Ammon's horn (tissue), 1 donor: ENCODE measurements around the gene KIF21B.

Experiments
- DNase-seq: peaks from one replicate; pipeline ENCODE4 v3.0.0-alpha.2; 2016; ENCODE audit warnings: low spot score

Gene KIF21B, protein sequence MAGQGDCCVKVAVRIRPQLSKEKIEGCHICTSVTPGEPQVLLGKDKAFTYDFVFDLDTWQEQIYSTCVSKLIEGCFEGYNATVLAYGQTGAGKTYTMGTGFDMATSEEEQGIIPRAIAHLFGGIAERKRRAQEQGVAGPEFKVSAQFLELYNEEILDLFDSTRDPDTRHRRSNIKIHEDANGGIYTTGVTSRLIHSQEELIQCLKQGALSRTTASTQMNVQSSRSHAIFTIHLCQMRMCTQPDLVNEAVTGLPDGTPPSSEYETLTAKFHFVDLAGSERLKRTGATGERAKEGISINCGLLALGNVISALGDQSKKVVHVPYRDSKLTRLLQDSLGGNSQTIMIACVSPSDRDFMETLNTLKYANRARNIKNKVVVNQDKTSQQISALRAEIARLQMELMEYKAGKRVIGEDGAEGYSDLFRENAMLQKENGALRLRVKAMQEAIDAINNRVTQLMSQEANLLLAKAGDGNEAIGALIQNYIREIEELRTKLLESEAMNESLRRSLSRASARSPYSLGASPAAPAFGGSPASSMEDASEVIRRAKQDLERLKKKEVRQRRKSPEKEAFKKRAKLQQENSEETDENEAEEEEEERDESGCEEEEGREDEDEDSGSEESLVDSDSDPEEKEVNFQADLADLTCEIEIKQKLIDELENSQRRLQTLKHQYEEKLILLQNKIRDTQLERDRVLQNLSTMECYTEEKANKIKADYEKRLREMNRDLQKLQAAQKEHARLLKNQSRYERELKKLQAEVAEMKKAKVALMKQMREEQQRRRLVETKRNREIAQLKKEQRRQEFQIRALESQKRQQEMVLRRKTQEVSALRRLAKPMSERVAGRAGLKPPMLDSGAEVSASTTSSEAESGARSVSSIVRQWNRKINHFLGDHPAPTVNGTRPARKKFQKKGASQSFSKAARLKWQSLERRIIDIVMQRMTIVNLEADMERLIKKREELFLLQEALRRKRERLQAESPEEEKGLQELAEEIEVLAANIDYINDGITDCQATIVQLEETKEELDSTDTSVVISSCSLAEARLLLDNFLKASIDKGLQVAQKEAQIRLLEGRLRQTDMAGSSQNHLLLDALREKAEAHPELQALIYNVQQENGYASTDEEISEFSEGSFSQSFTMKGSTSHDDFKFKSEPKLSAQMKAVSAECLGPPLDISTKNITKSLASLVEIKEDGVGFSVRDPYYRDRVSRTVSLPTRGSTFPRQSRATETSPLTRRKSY (N-terminal part only)

DNA sequence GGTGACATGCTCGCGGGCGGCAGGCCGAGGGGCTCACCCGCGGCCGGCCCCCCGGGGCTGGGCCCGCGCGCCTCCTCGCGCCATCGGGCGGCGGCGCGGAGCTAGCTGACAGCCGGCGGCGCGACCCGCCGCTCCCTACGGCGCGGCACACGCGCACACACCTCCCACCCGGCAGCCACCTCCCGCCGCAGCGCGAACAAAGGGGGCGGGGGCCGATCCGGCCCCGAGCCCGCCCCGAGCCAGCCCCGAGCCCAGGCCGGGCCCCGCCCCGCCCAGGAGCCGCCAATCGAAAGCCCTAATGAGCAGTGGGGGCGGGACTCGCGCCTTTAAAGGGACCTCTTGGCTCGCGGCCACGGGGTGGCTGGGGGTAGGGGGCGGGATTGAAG lies at the start of gene KIF21B:
Gene KIF21B (minus strand): TSS at position 198 of the 386 bp plus-strand sequence. CDS start 331 bp downstream, outside the sequence.
- DNase-seq: peak; percentile 88

DNA sequence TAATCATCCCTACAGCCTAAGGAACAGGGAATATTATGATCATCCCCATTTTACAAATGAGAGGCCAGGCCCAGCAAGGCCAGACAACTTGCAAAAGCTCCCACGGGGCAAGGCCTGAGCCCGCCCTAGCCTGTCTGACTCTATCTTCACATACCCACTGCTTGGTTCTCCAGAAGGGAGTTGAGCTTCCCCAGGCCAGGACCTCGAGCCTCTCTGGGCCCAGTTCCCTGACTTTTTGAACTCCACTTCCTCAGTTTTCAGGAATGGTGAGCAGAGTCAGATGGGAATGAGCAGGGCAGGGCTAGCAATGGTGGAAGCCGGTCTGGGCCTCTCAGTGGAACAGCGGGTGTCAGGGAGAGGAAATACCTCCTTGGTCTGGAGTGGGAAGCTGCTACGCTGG lies 49.4 kb upstream of the KIF21B start:
- no peak for DNase-seq

DNA sequence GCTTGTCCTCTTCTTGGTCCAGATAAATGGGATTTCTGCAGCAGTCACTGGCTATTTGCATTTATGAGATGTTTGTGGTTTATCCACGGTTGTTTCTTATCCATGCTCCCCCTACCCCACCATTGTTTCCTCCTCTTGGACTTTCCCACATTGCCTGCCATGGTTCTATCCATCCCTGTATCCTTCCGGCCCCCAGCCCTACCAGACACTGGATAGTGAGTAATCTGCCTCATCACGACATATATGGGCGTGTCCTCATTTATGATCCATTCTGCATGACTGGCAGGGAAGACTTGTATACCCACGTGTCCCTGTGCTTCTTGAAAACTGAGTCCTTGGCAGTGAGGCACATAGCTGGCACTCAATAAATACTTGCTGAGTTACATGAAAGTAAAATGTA lies 48.6 kb upstream of the KIF21B start:
- DNase-seq: no peak

DNA sequence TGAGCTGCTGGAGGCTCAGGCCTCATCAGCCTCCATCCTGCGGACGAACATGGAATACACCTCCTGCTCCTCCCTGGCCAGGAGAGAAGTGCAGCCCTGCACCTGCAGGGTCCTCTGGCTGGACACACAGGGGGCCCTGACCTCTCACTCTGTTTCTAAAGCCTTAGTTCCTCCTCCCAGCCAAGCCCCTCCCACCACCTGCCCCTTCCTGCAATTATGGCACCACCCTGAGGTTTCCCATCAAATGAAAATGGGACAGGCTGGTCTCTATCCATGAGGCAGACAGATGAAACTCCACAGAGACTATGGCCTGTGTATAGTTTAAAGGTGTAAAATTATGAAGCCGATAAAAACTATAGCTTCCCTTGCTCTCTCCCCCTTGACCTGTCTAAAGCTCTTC lies 46.1 kb upstream of the KIF21B start:
- no peak for DNase-seq

DNA sequence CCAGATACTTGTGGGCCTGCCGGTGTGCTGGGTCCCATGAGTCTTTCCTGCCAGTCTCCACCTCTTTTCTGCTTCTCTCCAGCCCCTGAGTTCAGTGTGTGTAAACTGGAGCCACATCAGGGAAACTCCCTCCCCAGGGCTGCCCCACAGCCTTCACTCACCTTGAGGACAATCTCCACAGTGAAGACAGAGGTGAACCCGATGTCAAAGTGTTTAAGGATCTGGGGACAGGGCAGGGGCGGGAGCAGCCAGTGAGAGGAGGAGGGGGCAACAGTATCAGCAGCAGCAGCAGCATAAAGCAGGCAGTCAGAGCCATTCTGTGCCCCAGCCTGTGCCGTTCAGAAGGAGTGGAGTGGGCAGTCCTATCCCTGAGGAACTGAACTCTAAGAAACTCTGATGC lies 45.5 kb upstream of the KIF21B start:
- DNase-seq: no peak

DNA sequence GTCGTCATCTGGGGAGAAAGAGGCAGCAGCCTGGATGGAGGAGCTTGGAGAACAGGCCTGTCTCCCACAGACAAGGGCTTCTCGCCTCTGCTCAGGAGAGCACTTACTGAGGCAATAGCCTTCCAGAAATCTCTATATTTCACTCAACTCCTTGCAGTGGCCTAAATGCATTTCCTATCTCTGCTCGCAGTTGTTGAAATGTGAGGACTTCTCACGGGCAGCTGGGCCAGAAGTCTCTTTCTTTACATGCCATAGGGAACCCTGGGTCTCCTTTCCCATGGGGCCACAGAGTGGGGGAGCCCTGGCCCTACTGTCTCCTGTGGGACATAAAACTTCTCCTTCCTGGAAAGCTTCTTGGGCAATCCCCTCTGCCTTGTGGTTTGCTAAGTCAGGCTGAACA lies 43.5 kb upstream of the KIF21B start:
- no peak for DNase-seq

DNA sequence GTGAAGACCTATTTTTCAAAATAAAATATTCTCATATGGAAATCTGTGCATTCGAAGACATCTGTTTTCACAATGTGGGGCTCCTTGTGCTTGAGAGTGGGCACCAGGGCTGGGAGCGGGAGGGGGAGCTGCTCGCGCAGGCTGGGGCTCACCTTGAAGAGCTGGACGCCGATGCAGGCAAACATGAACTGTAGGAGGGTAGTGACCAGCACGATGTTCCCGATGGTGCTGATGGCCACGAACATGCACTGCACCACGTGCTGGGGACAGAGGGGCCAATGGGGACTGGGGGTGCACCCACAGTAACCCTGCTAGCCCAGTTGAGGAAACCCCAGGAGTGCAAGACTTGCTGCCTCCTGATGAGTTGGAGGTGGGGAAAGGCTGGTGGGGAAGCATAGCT lies 42.2 kb upstream of the KIF21B start:
- DNase-seq: no peak

DNA sequence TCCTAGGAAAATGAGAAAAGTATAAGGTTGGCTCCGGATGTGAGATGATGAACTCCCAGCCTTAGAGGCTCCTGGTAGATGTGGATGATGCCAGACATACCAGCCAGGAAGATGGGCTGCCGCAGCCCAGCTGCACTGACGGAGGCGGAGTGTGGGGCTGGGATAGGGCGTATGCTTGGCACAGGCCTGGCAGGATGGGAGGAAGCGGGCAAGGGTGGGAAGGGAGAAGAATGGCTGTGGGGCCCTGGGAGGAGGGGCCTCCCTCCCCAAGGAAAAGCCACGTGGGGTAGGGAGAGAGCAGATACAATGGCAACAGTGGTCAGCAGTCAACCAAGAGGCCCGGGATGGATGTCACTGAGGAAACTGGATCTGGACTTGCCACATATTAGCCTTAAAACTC lies 41.3 kb upstream of the KIF21B start:
- DNase-seq: no peak

DNA sequence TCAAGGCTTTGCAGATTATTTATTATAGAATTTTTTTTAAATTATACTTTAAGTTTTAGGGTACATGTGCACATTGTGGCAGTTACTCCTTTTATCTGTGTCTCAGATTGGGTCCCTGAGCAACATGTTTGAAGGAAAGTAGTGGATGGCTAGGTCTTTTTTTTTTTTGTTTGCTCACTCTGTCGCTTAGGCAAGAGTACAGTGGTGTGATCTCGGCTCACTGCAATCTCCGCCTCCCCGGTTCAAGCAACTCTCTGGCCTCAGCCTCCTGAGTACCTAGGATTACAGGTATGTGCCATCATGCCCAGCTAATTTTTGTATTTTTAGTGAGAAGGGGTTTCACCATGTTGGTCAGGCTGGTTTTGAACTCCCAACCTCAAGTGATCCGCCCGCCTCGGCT lies 39.6 kb upstream of the KIF21B start:
- no peak for DNase-seq

DNA sequence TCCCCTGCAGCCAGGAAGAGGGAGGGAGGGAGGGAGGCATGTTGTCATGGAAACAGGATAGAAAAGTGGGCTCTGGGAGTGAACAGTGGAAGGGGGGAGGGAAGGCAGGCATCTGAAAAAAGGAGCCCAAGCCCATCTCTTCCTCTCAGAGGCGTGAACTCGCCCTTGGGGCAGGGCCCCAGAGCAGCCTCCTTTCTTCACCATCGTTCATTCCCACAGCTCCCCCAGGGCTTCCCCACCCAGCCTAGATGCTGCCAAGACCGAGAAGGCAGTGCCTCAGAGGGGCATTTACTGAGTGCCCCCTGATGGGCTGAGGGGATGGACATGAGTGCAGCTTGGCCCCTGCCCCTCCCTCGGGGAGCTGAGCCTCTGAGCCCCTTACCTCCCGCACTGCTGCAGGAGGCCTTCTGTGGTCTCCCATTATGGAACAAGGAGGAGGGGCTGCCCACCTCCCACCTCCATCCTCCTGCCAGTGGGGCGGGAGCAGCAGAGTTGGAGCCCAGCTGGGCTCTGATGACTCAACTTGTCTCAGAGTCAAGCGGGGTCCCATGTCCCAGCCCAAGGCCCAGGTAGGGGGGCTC lies 39.1 kb upstream of the KIF21B start:
- no peak for DNase-seq

DNA sequence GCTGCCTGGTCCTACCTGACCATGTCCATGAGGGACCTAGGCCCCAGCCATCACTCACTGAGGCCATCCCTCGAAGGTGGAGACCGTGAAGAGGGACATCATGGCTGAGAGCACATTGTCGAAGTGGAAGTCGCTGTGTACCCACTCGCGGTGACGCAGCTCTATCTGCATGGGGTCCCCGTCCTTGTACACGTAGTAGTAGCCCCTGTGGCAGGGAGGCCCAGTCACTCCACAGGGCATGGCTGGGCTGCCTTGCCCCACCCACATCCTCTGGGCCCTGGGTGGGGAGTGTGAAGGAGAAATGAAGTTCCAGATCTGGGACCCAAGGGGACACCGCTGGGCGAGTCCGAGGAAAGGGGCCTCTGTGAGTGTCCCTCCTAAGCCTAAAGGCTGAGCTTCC lies 38.4 kb upstream of the KIF21B start:
- DNase-seq: no peak

DNA sequence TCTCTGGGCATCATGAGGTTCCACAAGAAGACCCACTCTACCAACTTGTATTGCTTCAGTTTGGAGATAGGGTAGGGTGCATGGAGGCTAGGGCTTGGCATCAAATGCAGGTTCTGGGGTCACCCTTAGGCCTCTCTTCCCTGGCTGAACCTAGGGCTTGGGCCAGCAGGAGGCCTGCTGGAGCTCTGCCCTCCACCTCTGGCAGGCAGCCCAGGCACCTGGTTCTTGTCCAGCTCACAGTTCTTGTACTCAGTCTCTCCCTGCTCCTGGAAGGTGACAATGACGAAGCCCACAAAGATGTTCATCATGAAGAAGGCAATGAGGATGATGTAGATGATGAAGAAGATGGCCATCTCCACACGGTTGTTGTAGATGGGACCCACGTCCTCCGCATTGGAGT lies 37.5 kb upstream of the KIF21B start:
- no peak for DNase-seq

DNA sequence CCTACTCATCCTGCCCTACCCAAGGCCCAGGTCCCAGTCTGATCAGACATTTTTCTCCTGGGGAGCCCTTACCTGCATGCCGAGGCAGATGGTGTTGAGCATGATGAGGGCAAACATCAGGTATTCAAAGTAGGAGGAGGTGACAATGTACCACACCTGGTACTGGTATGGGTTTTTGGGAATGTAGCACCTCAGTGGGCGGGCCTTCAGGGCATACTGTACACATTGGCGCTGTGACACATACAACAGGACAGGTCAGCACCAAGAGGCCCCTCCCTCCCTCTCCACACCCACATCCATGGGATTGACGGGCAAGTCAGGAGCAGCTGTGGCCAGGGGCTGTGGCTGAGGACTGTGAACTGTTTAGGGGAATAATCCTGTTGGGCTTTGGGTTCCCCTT lies 37.1 kb upstream of the KIF21B start:
- no peak for DNase-seq

DNA sequence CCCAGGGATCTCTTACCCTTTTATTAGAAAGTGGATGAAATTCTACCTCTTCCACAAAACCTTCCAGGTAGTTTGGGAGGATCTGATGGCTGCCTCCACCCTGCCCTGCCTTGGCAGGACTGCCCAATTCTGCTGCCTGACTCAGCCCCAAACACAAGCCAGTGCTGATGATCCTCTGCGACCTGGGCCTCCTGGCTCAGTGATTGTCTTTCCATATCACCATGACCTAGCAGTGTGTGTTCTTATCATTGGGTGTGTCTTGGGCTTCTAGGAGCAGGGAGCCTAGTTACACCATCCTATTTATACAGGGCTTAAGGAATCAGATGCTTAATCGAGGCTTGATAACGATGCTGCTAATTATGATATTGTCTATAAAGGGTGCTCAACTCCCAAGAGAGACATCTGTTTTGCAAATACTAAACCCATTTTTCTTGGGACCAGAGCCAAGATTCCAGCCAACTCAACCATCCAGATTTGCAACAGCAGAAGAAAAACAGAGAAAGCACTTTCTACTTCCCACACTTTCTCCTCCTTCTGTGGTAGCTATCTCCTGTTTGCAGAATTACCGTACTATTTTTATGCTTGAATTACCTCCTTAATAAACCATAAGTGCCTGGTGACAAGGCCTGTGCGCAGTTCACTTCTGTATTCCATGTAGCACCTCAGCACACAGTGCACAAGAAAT lies 36.5 kb upstream of the KIF21B start:
- DNase-seq: peak; percentile 41

DNA sequence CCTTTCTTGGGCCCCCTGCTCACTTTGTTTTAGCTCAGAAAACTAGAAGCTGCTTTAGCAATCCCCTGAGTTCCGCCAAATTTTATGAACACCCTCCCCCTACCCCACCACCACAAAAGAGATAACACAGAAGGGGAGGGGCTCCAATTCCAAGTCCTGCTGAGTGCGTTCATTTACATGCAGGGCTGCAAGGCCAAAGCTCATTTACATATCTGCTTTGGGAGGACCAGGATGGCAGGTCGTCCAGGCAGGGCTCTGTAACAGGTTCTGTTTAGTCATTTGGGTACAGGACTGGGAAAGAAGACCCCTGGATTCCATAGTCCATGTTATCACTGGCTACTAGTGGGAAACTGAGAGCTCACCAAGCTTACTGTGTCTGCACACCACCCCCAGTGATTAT lies 35.9 kb upstream of the KIF21B start:
- no peak for DNase-seq

DNA sequence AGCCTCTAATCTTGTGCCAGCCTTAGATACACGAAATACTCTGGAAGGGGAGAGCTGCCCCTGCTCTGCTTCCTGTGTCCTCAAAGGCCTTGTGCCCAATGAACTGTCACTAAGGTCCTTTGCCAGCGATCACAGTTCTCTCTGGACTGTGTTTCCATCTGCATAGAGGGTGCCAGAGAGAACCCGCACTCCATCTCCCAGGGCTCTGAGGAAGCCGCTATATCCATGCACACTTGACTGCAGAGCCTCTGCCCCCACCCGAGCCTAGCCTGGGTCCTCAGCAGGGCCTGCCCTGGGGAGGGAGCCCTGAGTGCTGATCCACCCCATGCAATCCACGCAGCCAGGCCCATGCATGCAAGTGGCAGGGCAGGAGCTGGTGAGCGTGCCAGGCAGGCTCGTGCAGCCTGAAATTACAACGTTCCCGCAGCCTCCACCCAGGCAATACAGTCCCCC lies 30.6 kb upstream of the KIF21B start:
- no peak for DNase-seq

DNA sequence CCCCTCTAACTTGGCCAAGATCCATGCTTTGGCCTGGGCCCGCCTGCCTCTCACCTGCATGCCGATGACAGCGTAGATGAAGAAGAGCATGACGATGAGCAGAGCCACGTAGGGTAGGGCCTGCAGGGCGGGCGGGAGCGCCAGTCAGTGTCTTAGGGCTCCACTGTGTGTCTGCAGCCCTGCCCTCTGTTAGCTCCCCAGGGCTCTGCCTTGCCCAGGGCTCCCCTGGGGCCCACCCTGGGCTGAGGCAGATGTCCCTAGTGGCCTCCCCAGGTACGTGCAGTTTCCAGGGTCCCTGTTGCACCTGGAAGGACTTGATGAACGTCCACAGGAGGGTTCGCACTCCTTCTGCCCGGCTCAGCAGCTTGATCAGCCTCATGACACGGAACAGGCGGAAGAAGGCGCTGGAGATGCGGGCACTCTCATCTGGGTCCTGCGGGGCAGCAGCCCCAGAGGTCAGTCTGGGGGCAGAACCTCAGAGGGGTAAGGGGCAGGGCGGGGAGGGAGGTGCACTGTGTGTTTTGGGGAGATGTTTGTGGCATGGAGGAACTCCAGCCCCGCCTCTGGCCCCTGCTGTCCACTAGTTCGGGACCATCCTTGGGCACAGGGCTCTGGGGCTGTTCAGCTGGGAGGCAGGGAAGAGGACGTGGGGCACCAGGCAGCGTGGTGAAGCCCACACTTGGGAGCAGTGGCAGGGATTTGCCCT lies 29.8 kb upstream of the KIF21B start:
- no peak for DNase-seq

DNA sequence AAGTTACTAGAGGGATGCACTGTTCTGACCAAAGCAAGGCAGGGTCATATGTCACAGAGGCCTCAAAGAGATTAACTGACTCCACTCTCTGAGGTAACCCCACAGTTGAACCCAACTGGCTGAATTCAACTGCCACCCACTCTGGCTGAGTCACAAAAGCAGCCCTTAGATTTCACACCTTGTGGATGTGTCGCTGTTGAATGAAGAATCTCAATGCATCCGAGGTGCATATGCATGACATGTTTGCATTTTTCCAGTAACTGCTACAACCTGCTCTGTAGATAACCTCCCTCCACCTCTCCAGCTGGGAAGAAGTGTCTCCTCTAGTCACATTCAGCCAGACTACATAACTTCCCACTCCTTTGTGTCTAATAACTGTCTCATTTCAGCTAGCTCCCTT lies 27.9 kb upstream of the KIF21B start:
- no peak for DNase-seq

DNA sequence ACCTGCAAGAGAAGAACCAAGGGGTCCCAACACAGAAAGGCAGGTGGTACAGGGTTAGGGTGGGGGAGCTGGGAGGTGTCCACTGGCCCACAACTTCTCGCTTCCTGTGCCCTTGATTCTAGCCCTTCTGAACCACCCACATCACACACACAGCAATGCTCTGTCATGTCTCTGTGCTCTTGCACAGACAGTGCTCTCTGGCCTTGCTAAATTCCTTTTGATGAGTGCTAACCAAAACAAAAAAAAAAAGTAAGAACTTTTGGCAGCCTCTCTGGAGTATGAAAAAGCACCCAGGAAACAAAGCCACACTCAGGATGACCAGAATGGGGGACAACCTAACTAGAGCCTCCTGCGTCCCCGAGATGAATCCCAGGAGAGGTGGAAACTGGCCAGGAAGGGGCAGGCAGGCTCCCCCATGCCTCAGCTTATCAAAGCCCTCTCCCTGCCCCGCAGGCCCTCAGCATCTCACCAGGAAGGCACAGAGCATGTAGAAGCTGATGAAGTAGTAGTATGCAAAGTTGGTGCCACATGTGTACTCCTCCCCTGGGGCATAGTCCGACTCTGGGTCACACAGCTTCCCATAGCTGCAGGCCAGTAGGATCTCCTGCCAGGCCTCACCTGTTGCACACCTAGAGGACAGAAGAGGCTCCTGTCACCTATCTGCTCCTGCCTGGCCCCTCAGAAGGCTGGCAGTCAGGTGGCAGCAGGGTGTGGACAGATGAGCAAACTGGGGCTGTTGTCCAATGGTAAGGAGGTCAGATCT lies 27.2 kb upstream of the KIF21B start:
- DNase-seq: no peak

DNA sequence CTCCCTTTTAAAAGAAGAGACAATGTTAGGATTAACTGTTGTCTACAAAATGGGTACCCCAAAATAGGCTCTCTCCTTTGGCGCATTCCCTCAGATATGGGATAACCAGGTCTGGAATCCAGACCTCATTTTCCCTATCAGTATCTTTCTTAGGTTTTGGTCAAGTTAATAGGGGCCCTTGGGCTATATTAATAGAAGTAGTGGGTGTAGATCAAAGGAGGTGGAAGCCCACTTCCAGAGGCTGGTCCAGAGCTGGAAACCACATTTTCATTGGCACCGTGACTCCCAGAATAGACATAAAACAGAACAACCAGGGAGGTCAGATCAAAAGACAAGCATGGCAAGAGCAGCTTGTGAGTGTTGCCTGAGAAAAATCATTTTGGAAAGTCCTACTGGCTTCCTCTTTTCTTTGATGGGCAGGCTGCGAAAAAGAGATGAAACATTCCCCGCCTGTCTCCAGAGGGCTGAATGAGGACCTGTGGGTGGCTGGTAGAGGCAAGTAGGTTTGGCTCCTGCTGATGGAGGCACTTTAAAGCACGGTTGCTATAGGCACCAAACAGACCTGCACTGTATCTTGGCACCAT lies 25.8 kb upstream of the KIF21B start:
- DNase-seq: no peak
